ENCODE measurements around the gene MAML3.

MAML3 gene

DNA sequence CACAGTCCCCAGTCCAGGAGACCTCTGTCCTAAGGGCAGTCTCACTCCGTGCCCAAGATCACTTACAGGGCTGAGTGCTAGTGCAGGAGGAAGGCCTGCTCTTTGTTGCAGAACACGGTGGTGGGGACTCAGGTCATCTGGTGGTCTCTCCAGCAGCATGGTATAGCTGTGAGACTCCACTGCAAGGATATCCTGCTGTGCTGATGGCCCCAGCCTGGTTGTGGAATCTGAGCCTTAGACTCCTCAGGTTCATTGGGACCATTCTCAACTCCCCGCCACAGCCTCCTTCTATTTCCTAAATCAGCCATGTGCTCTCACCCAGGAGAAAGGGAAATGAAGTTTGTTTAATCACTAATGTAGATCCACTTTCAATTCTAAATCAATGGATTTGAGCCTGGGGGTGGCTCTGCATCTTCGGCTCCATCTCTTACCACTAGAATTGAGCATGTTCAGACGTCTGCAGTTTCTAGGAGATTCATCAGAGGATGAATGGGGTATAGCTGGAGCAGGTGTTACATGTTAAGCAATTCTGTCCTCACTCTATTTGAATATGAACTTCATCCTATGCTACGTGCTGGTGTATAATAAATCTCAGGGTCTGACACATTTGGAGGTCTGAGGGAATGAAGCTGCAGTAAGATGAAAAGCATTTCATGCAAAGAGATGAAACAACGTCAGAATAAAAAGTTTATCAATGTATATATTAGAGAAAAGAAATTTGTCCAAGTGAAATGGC is 299.1 kb downstream of the MAML3 start:
- Histone ChIP-seq H3K27ac (replicated peaks) (no peak overlapping the region), H3K27me3 (ENCODE audit: insufficient read depth, poor library complexity, severe bottlenecking) (no peaks in the 10 kb centered on the region), H3K4me3 (replicated peaks; ENCODE audit: insufficient read depth, low read length) (no peak overlapping the region)
- no peak for DNase-seq (ENCODE audit: low read depth in 1 of 2, low spot score in 1 of 2)
- TF ChIP-seq REST (IDR thresholded peaks at IDR 0.05; ENCODE audit: insufficient replicate concordance, low read depth) = no peak
- TF ChIP-seq POLR2AphosphoS5 (IDR thresholded peaks at IDR 0.05; ENCODE audit: low read depth) = no peak
- TF ChIP-seq SPI1 (IDR thresholded peaks at IDR 0.05; ENCODE audit: borderline replicate concordance, low read depth) = no peak
- no peak for TF ChIP-seq CTCF (IDR thresholded peaks at IDR 0.05; ENCODE audit: insufficient read depth, low read length)

DNA sequence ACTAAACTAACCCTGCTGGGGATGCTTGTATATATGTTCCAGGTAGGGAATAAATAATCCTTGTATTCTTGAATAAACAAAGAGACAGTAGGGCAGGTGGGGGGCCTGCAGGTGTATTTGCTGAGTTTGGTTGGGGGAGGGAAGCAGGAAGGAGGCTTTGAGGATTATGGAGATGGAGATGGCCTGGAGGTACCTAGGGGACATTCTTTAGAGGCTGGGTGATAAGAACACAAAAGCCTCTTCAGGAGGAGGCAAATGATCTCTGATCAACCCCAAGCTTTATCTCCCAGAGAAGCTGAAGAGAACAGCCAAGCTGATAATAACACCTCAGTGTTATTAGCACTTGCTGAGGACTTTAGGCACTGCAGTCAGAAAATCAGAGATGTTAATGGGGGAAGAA is 300.7 kb downstream of the MAML3 start:
- H3K27me3 ChIP-seq (ENCODE audit: insufficient read depth, poor library complexity, severe bottlenecking) = no peaks in the 10 kb centered on the region
- H3K4me3 ChIP-seq (replicated peaks; ENCODE audit: insufficient read depth, low read length) = no peak overlapping the region
- H3K27ac ChIP-seq (replicated peaks) = no peak overlapping the region
- no peak for DNase-seq (ENCODE audit: low read depth in 1 of 2, low spot score in 1 of 2)
- TF ChIP-seq GABPA (IDR thresholded peaks at IDR 0.05; ENCODE audit: low read depth) (no peak), SPI1 (IDR thresholded peaks at IDR 0.05; ENCODE audit: borderline replicate concordance, low read depth) (no peak), CTCF (IDR thresholded peaks at IDR 0.05; ENCODE audit: insufficient read depth, low read length) (no peak), REST (IDR thresholded peaks at IDR 0.05; ENCODE audit: insufficient replicate concordance, low read depth) (no peak), POLR2AphosphoS5 (IDR thresholded peaks at IDR 0.05; ENCODE audit: low read depth) (no peak)

GRCh38 chr4:139852612-139853269 is 301.2 kb downstream of the MAML3 start:
- H3K27me3 ChIP-seq (ENCODE audit: insufficient read depth, poor library complexity, severe bottlenecking) = no peaks in the 10 kb centered on the region
- H3K27ac ChIP-seq (replicated peaks) = no peak overlapping the region
- no peak for TF ChIP-seq SPI1 (IDR thresholded peaks at IDR 0.05; ENCODE audit: borderline replicate concordance, low read depth)
- no peak for DNase-seq (ENCODE audit: low read depth in 1 of 2, low spot score in 1 of 2)
- no peak overlapping the region for H3K4me3 ChIP-seq (replicated peaks; ENCODE audit: insufficient read depth, low read length)

DNA sequence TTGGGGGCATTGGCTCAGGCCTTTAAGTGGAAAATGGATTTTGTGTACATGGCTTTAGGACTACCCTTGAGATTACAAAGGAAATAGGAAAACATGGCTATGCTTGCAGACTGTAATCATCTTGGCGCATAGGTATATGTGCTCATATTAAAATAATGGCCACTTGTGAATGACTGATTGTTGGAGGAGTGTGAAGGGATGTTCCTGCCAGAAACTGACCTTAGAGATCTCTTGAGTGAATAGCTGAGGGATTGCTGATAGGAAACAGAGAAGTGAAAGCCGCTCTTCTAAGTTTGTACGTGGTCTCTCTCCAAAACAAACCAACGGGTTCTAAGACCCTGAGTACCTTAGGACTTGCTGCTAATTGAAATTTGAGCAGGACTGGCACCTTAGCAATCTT is 302.3 kb downstream of the MAML3 start:
- H3K27me3 ChIP-seq (ENCODE audit: insufficient read depth, poor library complexity, severe bottlenecking) = no peaks in the 10 kb centered on the region
- no peak overlapping the region for H3K27ac ChIP-seq (replicated peaks)
- no peak overlapping the region for H3K4me3 ChIP-seq (replicated peaks; ENCODE audit: insufficient read depth, low read length)
- TF ChIP-seq CTCF (IDR thresholded peaks at IDR 0.05; ENCODE audit: insufficient read depth, low read length) (no peak), REST (IDR thresholded peaks at IDR 0.05; ENCODE audit: insufficient replicate concordance, low read depth) (no peak), POLR2AphosphoS5 (IDR thresholded peaks at IDR 0.05; ENCODE audit: low read depth) (no peak), SPI1 (IDR thresholded peaks at IDR 0.05; ENCODE audit: borderline replicate concordance, low read depth) (no peak), GABPA (IDR thresholded peaks at IDR 0.05; ENCODE audit: low read depth) (no peak)
- DNase-seq (ENCODE audit: low read depth in 1 of 2, low spot score in 1 of 2) = no peak

Data from HL-60 (cell line).